Measurements from ENCODE around the gene SHMT2. TPM values are rescaled to one million over a fixed set of nuclear protein-coding genes. Genes with fewer than 3 reads are reported as not detected.

Gene SHMT2
- total RNA-seq, 1 donor from 2014 or later, result 63.3 TPM

- Mint-ChIP-seq H3K36me3 (ENCODE audit: low read depth, unreplicated experiment) (peaks cover 35% of the 10 kb centered on the region), H3K9me3 (ENCODE audit: unreplicated experiment) (no peaks in the 10 kb centered on the region), H3K4me3 (ENCODE audit: unreplicated experiment) (peak overlapping the region; percentile 71), H3K27ac (ENCODE audit: unreplicated experiment) (no peak overlapping the region), H3K4me1 (ENCODE audit: unreplicated experiment) (peaks cover 23% of the 10 kb centered on the region), H3K27me3 (ENCODE audit: unreplicated experiment) (peaks cover 35% of the 10 kb centered on the region)
- DNase-seq (ENCODE audit: low spot score), result peak; percentile 8
- TF ChIP-seq CTCF (IDR thresholded peaks at IDR 0.05; ENCODE audit: unreplicated experiment), result no peak
These were observed 7.5 kb downstream of the SHMT2 start for GRCh38 chr12:57236925-57237595.

- DNase-seq (ENCODE audit: low spot score), result no peak
- peak overlapping the region; percentile 71 for H3K4me3 Mint-ChIP-seq (ENCODE audit: unreplicated experiment)
- peaks cover 37% of the 10 kb centered on the region for H3K27me3 Mint-ChIP-seq (ENCODE audit: unreplicated experiment)
- peaks cover 35% of the 10 kb centered on the region for H3K36me3 Mint-ChIP-seq (ENCODE audit: low read depth, unreplicated experiment)
- H3K9me3 Mint-ChIP-seq (ENCODE audit: unreplicated experiment), result no peaks in the 10 kb centered on the region
- no peak for TF ChIP-seq CTCF (IDR thresholded peaks at IDR 0.05; ENCODE audit: unreplicated experiment)
- H3K27ac Mint-ChIP-seq (ENCODE audit: unreplicated experiment), result no peak overlapping the region
- peaks cover 23% of the 10 kb centered on the region for H3K4me1 Mint-ChIP-seq (ENCODE audit: unreplicated experiment)
These were observed 8.1 kb downstream of the SHMT2 start for GRCh38 chr12:57237596-57237931.

GRCh38 chr12:57237932-57238853 is 8.7 kb downstream of the SHMT2 start:
- Mint-ChIP-seq H3K4me1 (ENCODE audit: unreplicated experiment) (peaks cover 23% of the 10 kb centered on the region), H3K27ac (ENCODE audit: unreplicated experiment) (peak overlapping the region; percentile 64), H3K9me3 (ENCODE audit: unreplicated experiment) (no peaks in the 10 kb centered on the region), H3K36me3 (ENCODE audit: low read depth, unreplicated experiment) (peaks cover 30% of the 10 kb centered on the region), H3K27me3 (ENCODE audit: unreplicated experiment) (peaks cover 39% of the 10 kb centered on the region), H3K4me3 (ENCODE audit: unreplicated experiment) (peak overlapping the region; percentile 85)
- peak; percentile 13 for DNase-seq (ENCODE audit: low spot score)
- TF ChIP-seq CTCF (IDR thresholded peaks at IDR 0.05; ENCODE audit: unreplicated experiment), result no peak

- H3K9me3 Mint-ChIP-seq (ENCODE audit: unreplicated experiment), result no peaks in the 10 kb centered on the region
- H3K27ac Mint-ChIP-seq (ENCODE audit: unreplicated experiment), result peak overlapping the region; percentile 64
- peak overlapping the region; percentile 85 for H3K4me3 Mint-ChIP-seq (ENCODE audit: unreplicated experiment)
- peak; percentile 96 for DNase-seq (ENCODE audit: low spot score)
- peaks cover 26% of the 10 kb centered on the region for H3K36me3 Mint-ChIP-seq (ENCODE audit: low read depth, unreplicated experiment)
- peaks cover 23% of the 10 kb centered on the region for H3K4me1 Mint-ChIP-seq (ENCODE audit: unreplicated experiment)
- TF ChIP-seq CTCF (IDR thresholded peaks at IDR 0.05; ENCODE audit: unreplicated experiment), result peak; percentile 100
- H3K27me3 Mint-ChIP-seq (ENCODE audit: unreplicated experiment), result peaks cover 40% of the 10 kb centered on the region
These were observed 9.5 kb downstream of the SHMT2 start for GRCh38 chr12:57238854-57239554.
